Muscle of leg (tissue), 11 donors: ENCODE results near the gene EPB42. TPM values are rescaled to one million over a fixed set of nuclear protein-coding genes. Genes with fewer than 3 reads are reported as not detected.
"Not testable (repeated sequence)": the region's sequence is repeated elsewhere in the genome, so short reads cannot be mapped to it uniquely, and the experiment has no call there.

ENCODE experiments used
- DNase-seq: peaks from one replicate; pipeline ENCODE4 v3.0.0; 2013
- H3K27ac ChIP-seq: one replicate; pipeline ENCODE4 v1.5.1; 2013; ENCODE audit warnings: mild to moderate bottlenecking, low read length, control low read depth
- H3K27me3 ChIP-seq: one replicate; pipeline ENCODE4 v1.6.1; 2013; ENCODE audit warnings: low read length; ENCODE audit not compliant: control insufficient read depth, insufficient read depth
- H3K36me3 ChIP-seq: one replicate; pipeline ENCODE4 v1.6.1; 2013; ENCODE audit warnings: low read length; ENCODE audit not compliant: control insufficient read depth, insufficient read depth
- H3K4me1 ChIP-seq: one replicate; pipeline ENCODE4 v1.6.1; 2013; ENCODE audit warnings: low read length; ENCODE audit not compliant: control insufficient read depth, insufficient read depth
- H3K4me3 ChIP-seq: one replicate; pipeline ENCODE4 v1.5.1; 2013; ENCODE audit warnings: low read length, control low read depth
- H3K9me3 ChIP-seq: replicated peaks from 2 replicates; pipeline ENCODE4 v1.6.1; 2013; ENCODE audit warnings: low read depth, low read length; ENCODE audit not compliant: control insufficient read depth
- WGBS: methylation state at CpG from one replicate; pipeline ENCODE4 v1.1.5; 2013; ENCODE audit warnings: missing lambda C conversion rate; ENCODE audit not compliant: insufficient coverage; 5-methylcytosine and 5-hydroxymethylcytosine counted together
- polyA plus RNA-seq, 8 donors: library from polyadenylated mRNA; unstranded; fragments of 120-200 nt; gene quantifications; one replicate each; pipeline versions ENCODE4 v1.2.1 to v1.2.3, GENCODE V29; 2013; ENCODE audit warnings: inconsistent platforms in 1 of 8, low replicate concordance in 1 of 8; ENCODE audit not compliant: insufficient read length in 8 of 8, insufficient read depth in 1 of 8
- total RNA-seq: library from RNA; stranded (reverse); fragments of 120-200 nt; gene quantifications from one replicate; pipeline ENCODE4 v1.2.4, GENCODE V29; 2013

The EPB42 gene
- total and polyA plus RNA-seq, 9 donors: 1.3 to 6.1 (median 3.2) TPM

GRCh38 chr15:43226436-43227305, 5.9 kb upstream of the EPB42 start:
- no peak for DNase-seq
- WGBS: 94% methylated on average over 42 of the region's 57 CpGs
- H3K36me3 ChIP-seq: no peaks in the 10 kb centered on the region
- no peaks in the 10 kb centered on the region for H3K9me3 ChIP-seq
- H3K27me3 ChIP-seq: peaks cover 5% of the 10 kb centered on the region
- H3K27ac ChIP-seq: no peak overlapping the region
- H3K4me1 ChIP-seq: no peaks in the 10 kb centered on the region
- H3K4me3 ChIP-seq: no peak overlapping the region

GRCh38 chr15:43225950-43226255, 5.1 kb upstream of the EPB42 start:
- not testable (repeated sequence) for DNase-seq, H3K27ac ChIP-seq, H3K4me1 ChIP-seq, H3K9me3 ChIP-seq, H3K36me3 ChIP-seq, H3K4me3 ChIP-seq, H3K27me3 ChIP-seq
- WGBS: 84% methylated on average over 12 of the region's 12 CpGs

- no peaks in the 10 kb centered on the region for H3K4me1 ChIP-seq
- peaks cover 5% of the 10 kb centered on the region for H3K27me3 ChIP-seq
- H3K9me3 ChIP-seq: no peaks in the 10 kb centered on the region
- H3K27ac ChIP-seq: no peak overlapping the region
- peak; percentile 81 for DNase-seq
- H3K4me3 ChIP-seq: no peak overlapping the region
- no peaks in the 10 kb centered on the region for H3K36me3 ChIP-seq
- 69% methylated on average over 6 of the region's 16 CpGs for WGBS
These were observed 4.6 kb upstream of the EPB42 start for GRCh38 chr15:43225201-43225949.

- H3K9me3 ChIP-seq: no peaks in the 10 kb centered on the region
- no peaks in the 10 kb centered on the region for H3K36me3 ChIP-seq
- no CpG with 5 or more reads among the region's 1 CpG for WGBS
- no peak for DNase-seq
- H3K4me3 ChIP-seq: no peak overlapping the region
- H3K27ac ChIP-seq: no peak overlapping the region
- H3K4me1 ChIP-seq: no peaks in the 10 kb centered on the region
- H3K27me3 ChIP-seq: peaks cover 8% of the 10 kb centered on the region
These were observed 604 bp upstream of the EPB42 start for GRCh38 chr15:43221422-43221821.

- 78% methylated on average over 15 of the region's 16 CpGs for WGBS
- H3K27me3 ChIP-seq: peaks cover 8% of the 10 kb centered on the region
- DNase-seq: no peak
- H3K36me3 ChIP-seq: no peaks in the 10 kb centered on the region
- H3K4me1 ChIP-seq: no peaks in the 10 kb centered on the region
- no peaks in the 10 kb centered on the region for H3K9me3 ChIP-seq
- no peak overlapping the region for H3K27ac ChIP-seq
- H3K4me3 ChIP-seq: no peak overlapping the region
These were observed 589 bp downstream of the EPB42 start for GRCh38 chr15:43219929-43220928.

- DNase-seq: no peak
- no peak overlapping the region for H3K4me3 ChIP-seq
These were observed 1.7 kb downstream of the EPB42 start for GRCh38 chr15:43218908-43219706.

GRCh38 chr15:43215961-43216360, 4.9 kb downstream of the EPB42 start:
- Histone ChIP-seq H3K27me3 (peaks cover 5% of the 10 kb centered on the region), H3K4me3 (no peak overlapping the region), H3K9me3 (no peaks in the 10 kb centered on the region), H3K36me3 (no peaks in the 10 kb centered on the region), H3K27ac (no peak overlapping the region), H3K4me1 (no peaks in the 10 kb centered on the region)
- no peak for DNase-seq
- WGBS: 80% methylated on average over 5 of the region's 7 CpGs

More at GRCh38 chr15:43218908-43219706, 1.7 kb downstream of the EPB42 start:
- Histone ChIP-seq H3K27ac (no peak overlapping the region), H3K27me3 (peaks cover 6% of the 10 kb centered on the region), H3K4me1 (no peaks in the 10 kb centered on the region), H3K9me3 (no peaks in the 10 kb centered on the region), H3K36me3 (no peaks in the 10 kb centered on the region)
- WGBS: 47% methylated on average over 6 of the region's 13 CpGs

- Histone ChIP-seq H3K9me3 (no peaks in the 10 kb centered on the region), H3K4me1 (no peaks in the 10 kb centered on the region), H3K36me3 (no peaks in the 10 kb centered on the region), H3K27ac (no peak overlapping the region), H3K27me3 (peaks cover 15% of the 10 kb centered on the region), H3K4me3 (no peak overlapping the region)
- no peak for DNase-seq
- no CpG with 5 or more reads among the region's 6 CpGs for WGBS
These were observed 6.1 kb downstream of the EPB42 start for GRCh38 chr15:43214592-43215295.

GRCh38 chr15:43214169-43214568, 6.6 kb downstream of the EPB42 start:
- 61% methylated on average over 7 of the region's 8 CpGs for WGBS
- no peak overlapping the region for H3K27ac ChIP-seq
- no peak overlapping the region for H3K4me3 ChIP-seq
- peaks cover 20% of the 10 kb centered on the region for H3K27me3 ChIP-seq
- no peaks in the 10 kb centered on the region for H3K4me1 ChIP-seq
- no peaks in the 10 kb centered on the region for H3K9me3 ChIP-seq
- no peak for DNase-seq
- H3K36me3 ChIP-seq: no peaks in the 10 kb centered on the region
